ENCODE data around the gene CHST6. TPM values are rescaled to one million over a fixed set of nuclear protein-coding genes. Genes with fewer than 3 reads are reported as not detected.

The CHST6 gene
- total RNA-seq, 6 experiments from 2014 or later: 0.05 TPM; not detected in 4

- TF ChIP-seq CTCF (IDR thresholded peaks at IDR 0.05): no peak
- H3K4me3 Mint-ChIP-seq: no peak overlapping the region
- H3K27ac Mint-ChIP-seq: no peak overlapping the region
- H3K4me1 Mint-ChIP-seq (ENCODE audit: low read depth): peaks cover 9% of the 10 kb centered on the region
- H3K36me3 Mint-ChIP-seq (ENCODE audit: low read depth): peaks cover 5% of the 10 kb centered on the region; the same call in 1 of the 2 replicates
- no peaks in the 10 kb centered on the region for H3K9me3 Mint-ChIP-seq
- H3K27me3 Mint-ChIP-seq (ENCODE audit: insufficient read depth): no peaks in the 10 kb centered on the region; the same call in 1 of the 2 replicates
- DNase-seq: no peak
These were observed 42.6 kb downstream of the CHST6 start for GRCh38 chr16:75452464-75453190.

GRCh38 chr16:75446416-75446815 is 48.8 kb downstream of the CHST6 start:
- no peak for TF ChIP-seq CTCF (IDR thresholded peaks at IDR 0.05)
- Mint-ChIP-seq H3K27ac (no peak overlapping the region), H3K9me3 (no peaks in the 10 kb centered on the region), H3K4me1 (ENCODE audit: low read depth) (peaks cover 5% of the 10 kb centered on the region; the same call in 1 of the 2 replicates), H3K27me3 (ENCODE audit: insufficient read depth) (no peaks in the 10 kb centered on the region), H3K4me3 (no peak overlapping the region), H3K36me3 (ENCODE audit: low read depth) (peaks cover 12% of the 10 kb centered on the region)
- no peak for DNase-seq

GRCh38 chr16:75445298-75445697 is 49.9 kb downstream of the CHST6 start:
- no peak overlapping the region for H3K4me3 Mint-ChIP-seq
- no peak for DNase-seq
- peaks cover 5% of the 10 kb centered on the region; the same call in 1 of the 2 replicates for H3K4me1 Mint-ChIP-seq (ENCODE audit: low read depth)
- H3K27ac Mint-ChIP-seq: no peak overlapping the region
- H3K27me3 Mint-ChIP-seq (ENCODE audit: insufficient read depth): no peaks in the 10 kb centered on the region
- H3K9me3 Mint-ChIP-seq: no peaks in the 10 kb centered on the region
- TF ChIP-seq CTCF (IDR thresholded peaks at IDR 0.05): no peak
- H3K36me3 Mint-ChIP-seq (ENCODE audit: low read depth): peaks cover 7% of the 10 kb centered on the region

- TF ChIP-seq CTCF (IDR thresholded peaks at IDR 0.05): no peak
- no peaks in the 10 kb centered on the region for H3K9me3 Mint-ChIP-seq
- no peaks in the 10 kb centered on the region; the same call in 1 of the 2 replicates for H3K27me3 Mint-ChIP-seq (ENCODE audit: insufficient read depth)
- H3K27ac Mint-ChIP-seq: peak overlapping the region; percentile 43
- H3K36me3 Mint-ChIP-seq (ENCODE audit: low read depth): peaks cover 7% of the 10 kb centered on the region
- peak; percentile 27 for DNase-seq
- H3K4me1 Mint-ChIP-seq (ENCODE audit: low read depth): peaks cover 5% of the 10 kb centered on the region; the same call in 1 of the 2 replicates
- no peak overlapping the region for H3K4me3 Mint-ChIP-seq
These were observed 51.9 kb downstream of the CHST6 start for GRCh38 chr16:75443298-75443697.

- peak; percentile 96 for DNase-seq
- no peaks in the 10 kb centered on the region for H3K9me3 Mint-ChIP-seq
- TF ChIP-seq CTCF (IDR thresholded peaks at IDR 0.05): no peak
- H3K4me1 Mint-ChIP-seq (ENCODE audit: low read depth): peaks cover 30% of the 10 kb centered on the region
- peak overlapping the region; percentile 89 for H3K4me3 Mint-ChIP-seq
- no peaks in the 10 kb centered on the region; the same call in 1 of the 2 replicates for H3K27me3 Mint-ChIP-seq (ENCODE audit: insufficient read depth)
- H3K36me3 Mint-ChIP-seq (ENCODE audit: low read depth): peaks cover 16% of the 10 kb centered on the region
- H3K27ac Mint-ChIP-seq: peak overlapping the region; percentile 96
These were observed 61.4 kb downstream of the CHST6 start for GRCh38 chr16:75433732-75434413.

All from HFFc6 (cell line).